GM21529 (cell line): ENCODE data around the gene LAMA5.

Experiments
- ATAC-seq: cut with Tn5 transposase; IDR thresholded peaks from one replicate; pipeline ENCODE4 v1.9.1; 2021; ENCODE audit not compliant: unreplicated experiment

Gene LAMA5, protein sequence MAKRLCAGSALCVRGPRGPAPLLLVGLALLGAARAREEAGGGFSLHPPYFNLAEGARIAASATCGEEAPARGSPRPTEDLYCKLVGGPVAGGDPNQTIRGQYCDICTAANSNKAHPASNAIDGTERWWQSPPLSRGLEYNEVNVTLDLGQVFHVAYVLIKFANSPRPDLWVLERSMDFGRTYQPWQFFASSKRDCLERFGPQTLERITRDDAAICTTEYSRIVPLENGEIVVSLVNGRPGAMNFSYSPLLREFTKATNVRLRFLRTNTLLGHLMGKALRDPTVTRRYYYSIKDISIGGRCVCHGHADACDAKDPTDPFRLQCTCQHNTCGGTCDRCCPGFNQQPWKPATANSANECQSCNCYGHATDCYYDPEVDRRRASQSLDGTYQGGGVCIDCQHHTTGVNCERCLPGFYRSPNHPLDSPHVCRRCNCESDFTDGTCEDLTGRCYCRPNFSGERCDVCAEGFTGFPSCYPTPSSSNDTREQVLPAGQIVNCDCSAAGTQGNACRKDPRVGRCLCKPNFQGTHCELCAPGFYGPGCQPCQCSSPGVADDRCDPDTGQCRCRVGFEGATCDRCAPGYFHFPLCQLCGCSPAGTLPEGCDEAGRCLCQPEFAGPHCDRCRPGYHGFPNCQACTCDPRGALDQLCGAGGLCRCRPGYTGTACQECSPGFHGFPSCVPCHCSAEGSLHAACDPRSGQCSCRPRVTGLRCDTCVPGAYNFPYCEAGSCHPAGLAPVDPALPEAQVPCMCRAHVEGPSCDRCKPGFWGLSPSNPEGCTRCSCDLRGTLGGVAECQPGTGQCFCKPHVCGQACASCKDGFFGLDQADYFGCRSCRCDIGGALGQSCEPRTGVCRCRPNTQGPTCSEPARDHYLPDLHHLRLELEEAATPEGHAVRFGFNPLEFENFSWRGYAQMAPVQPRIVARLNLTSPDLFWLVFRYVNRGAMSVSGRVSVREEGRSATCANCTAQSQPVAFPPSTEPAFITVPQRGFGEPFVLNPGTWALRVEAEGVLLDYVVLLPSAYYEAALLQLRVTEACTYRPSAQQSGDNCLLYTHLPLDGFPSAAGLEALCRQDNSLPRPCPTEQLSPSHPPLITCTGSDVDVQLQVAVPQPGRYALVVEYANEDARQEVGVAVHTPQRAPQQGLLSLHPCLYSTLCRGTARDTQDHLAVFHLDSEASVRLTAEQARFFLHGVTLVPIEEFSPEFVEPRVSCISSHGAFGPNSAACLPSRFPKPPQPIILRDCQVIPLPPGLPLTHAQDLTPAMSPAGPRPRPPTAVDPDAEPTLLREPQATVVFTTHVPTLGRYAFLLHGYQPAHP (N-terminal part only)

GRCh38 chr20:62367136-62367632, at the start of gene LAMA5:
TSS of gene LAMA5 (minus strand) at chr20:62367312. CDS start at chr20:62367245, 67 bp downstream.
- ATAC-seq, result no peak

GRCh38 chr20:62415354-62416111, 48.4 kb upstream of the LAMA5 start:
- ATAC-seq, result no peak

DNA sequence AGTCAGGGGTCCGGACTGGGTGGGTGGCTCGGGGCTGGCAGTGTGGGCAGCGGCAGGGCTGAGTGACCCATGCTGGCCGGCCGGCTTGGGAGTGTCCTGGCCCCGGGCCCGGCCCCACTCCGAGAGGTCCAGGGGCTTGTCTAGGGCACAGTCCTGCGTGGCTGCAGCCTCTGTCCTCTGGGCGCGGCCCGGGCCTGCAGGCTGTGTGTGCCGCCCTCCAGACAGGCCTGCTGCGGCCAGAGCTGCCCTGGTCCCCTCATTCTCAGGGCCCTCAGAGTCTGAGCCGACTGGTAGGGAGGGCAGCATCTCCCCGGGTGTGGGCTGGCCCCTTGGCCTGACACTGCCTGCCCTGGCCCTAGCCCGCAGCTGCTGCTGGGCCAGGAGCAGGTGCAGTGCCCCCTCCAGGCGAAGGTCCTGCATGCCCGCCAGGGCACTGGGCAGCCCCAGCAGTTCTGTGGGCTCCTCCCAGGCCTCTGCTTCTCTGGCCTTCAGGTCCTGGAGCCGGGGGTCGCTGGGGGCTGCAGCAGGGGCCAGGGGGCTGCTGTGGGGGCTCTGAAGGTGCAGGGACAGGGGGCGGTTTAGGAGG, 46.9 kb upstream of the LAMA5 start:
- ATAC-seq, result no peak

- no peak for ATAC-seq
Measured at GRCh38 chr20:62413025-62413570, 46.0 kb upstream of the LAMA5 start.

DNA sequence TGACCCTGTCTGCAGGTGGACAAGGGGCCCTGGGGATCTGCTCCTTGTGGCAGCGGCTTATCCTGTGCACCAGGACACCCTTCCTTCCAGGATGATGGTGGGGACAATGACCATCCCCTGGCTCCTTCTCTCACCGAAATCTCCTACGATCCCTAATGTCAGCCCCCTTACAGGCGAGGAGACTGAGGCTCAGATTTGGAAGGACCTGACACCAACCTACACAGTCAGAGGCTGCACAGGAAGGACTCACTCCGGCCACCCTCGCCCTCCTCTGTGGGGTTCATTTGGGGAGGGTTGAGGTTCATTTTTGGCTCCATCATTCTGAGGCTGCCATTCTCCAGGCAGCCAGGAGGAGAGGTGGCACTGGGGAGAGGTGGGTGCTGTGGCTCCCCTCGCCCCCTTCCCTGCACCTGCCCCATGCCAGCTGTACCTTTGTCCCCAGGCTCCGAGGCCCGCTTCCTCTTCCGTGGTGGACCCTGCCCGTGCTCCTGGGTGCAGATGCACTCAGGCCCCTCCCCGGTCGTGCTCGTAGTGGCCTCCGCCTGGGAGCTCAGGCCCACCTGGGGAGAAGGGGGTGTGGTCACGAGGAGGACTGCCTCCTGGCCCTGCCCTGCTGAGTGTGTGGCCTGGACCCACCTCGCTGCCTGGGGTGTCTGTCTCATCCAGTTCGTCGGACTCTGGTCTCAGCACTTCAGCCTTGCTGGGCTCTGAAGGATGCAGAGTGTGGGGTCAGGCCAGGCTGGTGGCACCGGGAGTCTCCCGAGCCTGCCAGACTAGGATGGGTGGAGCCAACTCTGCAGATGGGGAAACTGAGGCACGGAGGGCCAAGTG, 45.3 kb upstream of the LAMA5 start:
- no peak for ATAC-seq

DNA sequence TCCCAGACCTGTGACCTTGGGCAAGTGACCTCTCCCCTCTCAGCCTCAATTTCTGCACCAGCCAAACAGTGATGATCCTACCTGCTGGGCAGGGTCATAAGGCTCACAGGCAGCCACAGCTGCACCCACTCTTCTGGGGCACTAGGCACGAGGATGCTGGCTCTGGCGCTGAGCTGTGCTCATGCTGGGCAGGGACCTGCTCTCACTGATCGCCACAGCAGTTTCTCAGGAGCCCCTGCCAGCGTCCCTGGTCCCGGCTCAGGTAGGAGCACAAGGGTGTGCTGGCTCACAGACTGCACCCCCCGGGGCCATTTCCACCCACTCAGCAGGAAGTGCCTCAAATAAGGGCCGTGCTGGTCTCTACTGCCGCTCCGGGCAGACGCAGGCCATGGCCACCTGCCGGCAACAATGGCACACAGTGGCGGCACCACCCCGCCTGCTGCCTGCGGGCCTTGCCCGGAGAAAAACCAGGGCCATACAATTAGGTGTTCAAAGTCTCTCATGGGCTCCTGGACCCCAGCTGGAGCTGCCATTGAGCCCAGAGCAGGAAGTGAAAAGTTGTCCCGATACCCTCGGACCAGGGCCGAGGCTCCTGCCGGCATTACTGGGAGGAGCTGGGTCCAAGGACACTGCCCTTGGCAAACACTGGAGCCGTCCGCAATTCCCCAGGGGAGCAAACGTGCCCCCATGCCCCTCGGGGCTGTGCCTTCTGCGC, 44.5 kb upstream of the LAMA5 start:
- no peak for ATAC-seq

GRCh38 chr20:62410746-62411478, 43.8 kb upstream of the LAMA5 start:
- no peak for ATAC-seq

- no peak for ATAC-seq
Measured at GRCh38 chr20:62409931-62410745, 43.0 kb upstream of the LAMA5 start.

GRCh38 chr20:62409086-62409853, 42.2 kb upstream of the LAMA5 start:
- ATAC-seq, result no peak

- ATAC-seq, result no peak
Measured at GRCh38 chr20:62408640-62409039, 41.5 kb upstream of the LAMA5 start.

- ATAC-seq, result no peak
Measured at GRCh38 chr20:62408055-62408454, 40.9 kb upstream of the LAMA5 start.

DNA sequence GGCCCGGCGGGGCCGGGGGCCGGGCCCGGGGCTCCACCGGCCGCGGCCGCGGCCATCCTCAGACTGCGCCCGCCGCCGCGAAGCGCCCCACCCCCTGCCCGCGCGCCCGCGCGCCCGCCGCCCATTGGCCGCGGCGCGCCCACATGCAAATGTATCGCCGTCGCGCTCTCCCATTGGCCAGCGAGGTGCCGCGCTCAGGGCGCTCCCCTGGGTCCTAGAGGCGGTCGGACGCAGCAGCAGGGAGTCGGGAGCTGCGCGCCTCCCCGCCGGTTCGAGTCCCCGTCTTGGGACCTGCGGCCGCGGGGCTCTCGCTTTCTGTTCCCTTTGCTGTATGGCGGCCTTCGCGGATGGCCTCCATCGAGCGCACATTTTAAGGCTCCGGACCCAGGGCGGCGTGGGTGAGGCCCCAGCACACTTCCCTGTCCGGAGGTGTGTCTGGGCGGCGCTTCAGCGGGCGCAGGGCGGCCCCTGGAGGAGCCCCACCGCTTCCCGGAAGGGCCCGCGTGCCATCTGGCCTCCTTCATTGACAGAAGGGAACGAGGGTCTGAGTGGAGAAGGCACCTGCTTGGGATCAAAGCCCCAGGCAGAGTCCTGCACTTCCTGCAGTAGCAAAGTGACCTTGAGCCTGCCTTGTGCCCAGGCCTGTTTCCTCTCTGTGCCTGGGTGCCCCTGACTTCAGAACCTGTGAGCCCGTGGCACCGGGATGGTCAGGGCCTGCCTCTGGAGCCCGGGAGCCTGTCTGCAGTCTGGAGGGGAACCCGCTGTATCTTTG, 40.3 kb upstream of the LAMA5 start, which contains the start of gene CABLES2:
TSS of gene CABLES2 (minus strand) at position 65 of the 772 bp plus-strand sequence. CDS start at position 56, 9 bp downstream.
- peak; percentile 87 for ATAC-seq

- peak; percentile 2 for ATAC-seq
Measured at GRCh38 chr20:62406635-62407176, 39.6 kb upstream of the LAMA5 start.

DNA sequence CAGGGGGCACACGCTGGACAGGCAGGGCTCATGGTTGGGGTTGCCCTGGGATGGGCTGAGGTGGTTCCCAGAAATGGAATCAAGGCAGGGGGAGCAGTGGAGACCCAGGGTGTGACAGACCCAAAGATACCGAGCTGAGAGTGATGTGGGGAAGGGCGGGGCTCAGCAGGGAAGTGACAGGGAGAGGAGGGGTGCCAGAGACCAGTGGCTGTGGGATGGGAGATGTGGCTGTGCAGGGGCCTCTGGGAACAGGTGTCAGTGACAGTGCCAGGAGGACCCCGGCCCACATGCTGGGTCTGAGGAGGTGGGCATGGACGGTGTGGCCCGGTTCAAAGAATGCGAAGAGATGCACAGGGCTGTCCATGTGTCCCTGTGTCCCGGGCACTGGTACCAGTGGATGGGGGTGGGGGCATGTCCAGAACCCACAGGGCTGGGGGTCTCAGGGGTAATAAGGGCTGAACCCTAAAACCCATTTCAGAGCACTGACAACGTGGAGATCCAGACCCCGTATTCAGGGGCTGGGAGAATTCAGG, 38.9 kb upstream of the LAMA5 start:
- ATAC-seq, result no peak
